HepG2 (cell line): Measurements from ENCODE around the gene NPDC1. TPM values are rescaled to one million over a fixed set of nuclear protein-coding genes. Genes with fewer than 3 reads are reported as not detected.
A peak's percentile ranks its signal among the peaks of the same experiment; 100 is the strongest.

ENCODE experiments used
- MEIS2 ChIP-seq: sonication (generic); formaldehyde crosslinking; IDR thresholded peaks from 2 replicates; pipeline ENCODE4 v1.9.0; 2021; ENCODE audit warnings: mild to moderate bottlenecking, missing genetic modification reagents
- NONO ChIP-seq, 2 experiments: fragments of 450-650 bp in 1 of 2; sonication (generic) in 1 of 2; formaldehyde crosslinking in 1 of 2; IDR thresholded peaks in 1 of 2; conservative IDR thresholded peaks in 1 of 2; 2 replicates each; pipeline versions ENCODE4 v1.6.1 to v1.8.0; 2017 to 2022; ENCODE audit warnings: mild to moderate bottlenecking in 1 of 2, missing genetic modification reagents in 1 of 2, moderate library complexity in 1 of 2
- REL ChIP-seq: sonication (generic); formaldehyde crosslinking; conservative IDR thresholded peaks from 2 replicates; pipeline ENCODE4 v1.8.0; 2022; ENCODE audit warnings: mild to moderate bottlenecking, missing genetic modification reagents, moderate library complexity
- SYNCRIP ChIP-seq: fragments of 200-400 bp; formaldehyde crosslinking; IDR thresholded peaks from 2 replicates; pipeline ENCODE4 v1.6.1; 2018; ENCODE audit warnings: mild to moderate bottlenecking, low read depth, low read length; ENCODE audit not compliant: insufficient read depth
- TGIF2 ChIP-seq: IDR thresholded peaks from 2 replicates; pipeline ENCODE4 v1.6.1; 2016; ENCODE audit warnings: control low read depth, missing compliant biosample characterization
- TRIM24 ChIP-seq: sonication (generic); formaldehyde crosslinking; IDR thresholded peaks from 2 replicates; pipeline ENCODE4 v1.8.0; 2022; ENCODE audit warnings: mild to moderate bottlenecking, missing genetic modification reagents
- TSC22D2 ChIP-seq: sonication (generic); formaldehyde crosslinking; IDR thresholded peaks from 2 replicates; pipeline ENCODE4 v1.5.1; 2020; ENCODE audit warnings: missing genetic modification reagents, mild to moderate bottlenecking, borderline replicate concordance
- ZNF850 ChIP-seq: sonication (generic); formaldehyde crosslinking; conservative IDR thresholded peaks from 2 replicates; pipeline ENCODE4 v1.9.0; 2021; ENCODE audit warnings: mild to moderate bottlenecking, missing genetic modification reagents
- polyA plus RNA-seq, 8 experiments: library from polyadenylated mRNA; depleted of rRNA in 3 of 8; stranded (reverse) in 7 of 8; unstranded in 1 of 8; fragments of >200 nt; fragmentation: Illumina TruSeq in 4 of 8; extraction: Trizol in 4 of 8; gene quantifications; 2 replicates each; pipeline versions ENCODE4 v1.2.1 to v1.2.3, GENCODE V29; 2011 to 2016; ENCODE audit warnings: low read depth in 4 of 8, missing spikeins in 1 of 8, mixed read lengths in 1 of 8; ENCODE audit not compliant: insufficient read depth in 1 of 8
- total RNA-seq, 5 experiments: library from RNA; depleted of rRNA; stranded (reverse); fragments of >200 nt; fragmentation: Illumina TruSeq; extraction: Trizol; gene quantifications; 2 replicates each; pipeline ENCODE4 v1.2.3, GENCODE V29; 2016; ENCODE audit warnings: low read depth in 1 of 5
- TF ChIP-seq, protein P1 (sequence below): IDR thresholded peaks from 2 replicates; pipeline ENCODE4 v1.6.1; 2016; ENCODE audit warnings: missing compliant biosample characterization, missing genetic modification reagents, borderline replicate concordance
- TF ChIP-seq, protein P2 (sequence below): sonication (generic); formaldehyde crosslinking; IDR thresholded peaks from 2 replicates; pipeline ENCODE4 v1.4.0; 2020; ENCODE audit warnings: missing genetic modification reagents
- TF ChIP-seq, protein P3 (sequence below), 2 experiments: sonication (generic) in 1 of 2; formaldehyde crosslinking in 1 of 2; IDR thresholded peaks; 2 replicates each; pipeline versions ENCODE4 v1.5.1 to v1.6.1; 2011 to 2020; ENCODE audit warnings: borderline replicate concordance in 1 of 2, low read depth in 1 of 2, low read length in 1 of 2, mild to moderate bottlenecking in 1 of 2, missing genetic modification reagents in 1 of 2, moderate library complexity in 1 of 2
- TF ChIP-seq, protein P4 (sequence below): sonication (generic); formaldehyde crosslinking; IDR thresholded peaks from 2 replicates; pipeline ENCODE4 v1.4.0; 2020; ENCODE audit warnings: missing genetic modification reagents
- TF ChIP-seq, protein P5 (sequence below): sonication (generic); formaldehyde crosslinking; conservative IDR thresholded peaks from 2 replicates; pipeline ENCODE4 v1.4.0; 2020; ENCODE audit warnings: missing genetic modification reagents
- TF ChIP-seq, protein P6 (sequence below): fragments of 450-650 bp; IDR thresholded peaks from 2 replicates; pipeline ENCODE4 v1.6.1; 2017; ENCODE audit warnings: mild to moderate bottlenecking

Gene NPDC1
- total and polyA plus RNA-seq, 2 of the 13 experiments (the other 11 are each of a cell fraction or from before 2014, with no cell fraction given), result 0.84 to 5.4 TPM

DNA sequence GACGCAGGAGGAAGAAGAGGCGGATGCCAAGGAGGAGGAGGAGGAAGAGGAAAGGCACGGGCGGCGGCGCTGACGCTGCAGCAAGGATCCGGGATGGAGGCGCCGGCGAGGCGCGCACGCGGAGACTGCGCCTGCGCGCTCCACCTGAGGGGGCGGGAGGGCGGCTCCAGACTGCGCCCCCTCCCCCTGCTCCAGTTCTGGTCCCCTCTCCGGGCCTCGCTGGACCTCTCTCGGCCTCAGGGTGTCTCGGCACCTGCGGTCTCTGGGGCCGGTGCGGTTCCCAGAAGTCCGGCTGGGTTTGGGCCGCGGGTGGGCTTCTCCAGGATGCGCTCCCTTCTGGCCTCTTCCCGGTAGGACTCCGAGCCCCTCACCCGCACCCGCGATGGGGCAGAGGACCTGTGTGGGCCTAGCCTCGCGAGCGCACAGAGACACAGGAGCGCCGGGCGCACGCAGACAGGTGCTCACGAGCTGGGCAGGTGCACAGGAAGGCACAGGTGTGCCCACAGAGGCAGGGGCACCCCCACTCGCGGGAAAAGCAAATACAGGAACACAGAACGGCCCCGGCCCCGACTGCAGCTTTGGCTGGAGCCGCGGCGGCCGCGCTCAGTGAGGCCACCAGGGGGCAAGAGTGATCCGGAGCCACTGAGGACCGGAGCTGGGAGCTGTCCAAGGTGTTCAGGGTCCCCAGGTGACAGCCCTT lies at the start of gene NPDC1 (continued):
- no peak for TF ChIP-seq REL (CRISPR knock-in tag)
- TF ChIP-seq MEIS2, result peak; percentile 81
- TF ChIP-seq, protein P1, sequence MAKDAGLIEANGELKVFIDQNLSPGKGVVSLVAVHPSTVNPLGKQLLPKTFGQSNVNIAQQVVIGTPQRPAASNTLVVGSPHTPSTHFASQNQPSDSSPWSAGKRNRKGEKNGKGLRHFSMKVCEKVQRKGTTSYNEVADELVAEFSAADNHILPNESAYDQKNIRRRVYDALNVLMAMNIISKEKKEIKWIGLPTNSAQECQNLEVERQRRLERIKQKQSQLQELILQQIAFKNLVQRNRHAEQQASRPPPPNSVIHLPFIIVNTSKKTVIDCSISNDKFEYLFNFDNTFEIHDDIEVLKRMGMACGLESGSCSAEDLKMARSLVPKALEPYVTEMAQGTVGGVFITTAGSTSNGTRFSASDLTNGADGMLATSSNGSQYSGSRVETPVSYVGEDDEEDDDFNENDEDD (CRISPR knock-in tag), result peak; percentile 19; the same call in 1 of the 2 replicates
- TF ChIP-seq TSC22D2, result peak; percentile 94
- TF ChIP-seq, protein P2, sequence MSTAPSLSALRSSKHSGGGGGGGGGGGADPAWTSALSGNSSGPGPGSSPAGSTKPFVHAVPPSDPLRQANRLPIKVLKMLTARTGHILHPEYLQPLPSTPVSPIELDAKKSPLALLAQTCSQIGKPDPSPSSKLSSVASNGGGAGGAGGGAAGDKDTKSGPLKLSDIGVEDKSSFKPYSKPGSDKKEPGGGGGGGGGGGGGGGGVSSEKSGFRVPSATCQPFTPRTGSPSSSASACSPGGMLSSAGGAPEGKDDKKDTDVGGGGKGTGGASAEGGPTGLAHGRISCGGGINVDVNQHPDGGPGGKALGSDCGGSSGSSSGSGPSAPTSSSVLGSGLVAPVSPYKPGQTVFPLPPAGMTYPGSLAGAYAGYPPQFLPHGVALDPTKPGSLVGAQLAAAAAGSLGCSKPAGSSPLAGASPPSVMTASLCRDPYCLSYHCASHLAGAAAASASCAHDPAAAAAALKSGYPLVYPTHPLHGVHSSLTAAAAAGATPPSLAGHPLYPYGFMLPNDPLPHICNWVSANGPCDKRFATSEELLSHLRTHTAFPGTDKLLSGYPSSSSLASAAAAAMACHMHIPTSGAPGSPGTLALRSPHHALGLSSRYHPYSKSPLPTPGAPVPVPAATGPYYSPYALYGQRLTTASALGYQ, result 0 out of 2 replicates have a peak, but pooled peaks have one; percentile 47
- TF ChIP-seq, protein P3, sequence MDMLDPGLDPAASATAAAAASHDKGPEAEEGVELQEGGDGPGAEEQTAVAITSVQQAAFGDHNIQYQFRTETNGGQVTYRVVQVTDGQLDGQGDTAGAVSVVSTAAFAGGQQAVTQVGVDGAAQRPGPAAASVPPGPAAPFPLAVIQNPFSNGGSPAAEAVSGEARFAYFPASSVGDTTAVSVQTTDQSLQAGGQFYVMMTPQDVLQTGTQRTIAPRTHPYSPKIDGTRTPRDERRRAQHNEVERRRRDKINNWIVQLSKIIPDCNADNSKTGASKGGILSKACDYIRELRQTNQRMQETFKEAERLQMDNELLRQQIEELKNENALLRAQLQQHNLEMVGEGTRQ (IDR thresholded peaks at IDR 0.05; ENCODE audit: low read depth, low read length), result no peak
- TF ChIP-seq, protein P3 (CRISPR knock-in tag; IDR thresholded peaks at IDR 0.05; ENCODE audit: borderline replicate concordance), result no peak
- TF ChIP-seq, protein P4, sequence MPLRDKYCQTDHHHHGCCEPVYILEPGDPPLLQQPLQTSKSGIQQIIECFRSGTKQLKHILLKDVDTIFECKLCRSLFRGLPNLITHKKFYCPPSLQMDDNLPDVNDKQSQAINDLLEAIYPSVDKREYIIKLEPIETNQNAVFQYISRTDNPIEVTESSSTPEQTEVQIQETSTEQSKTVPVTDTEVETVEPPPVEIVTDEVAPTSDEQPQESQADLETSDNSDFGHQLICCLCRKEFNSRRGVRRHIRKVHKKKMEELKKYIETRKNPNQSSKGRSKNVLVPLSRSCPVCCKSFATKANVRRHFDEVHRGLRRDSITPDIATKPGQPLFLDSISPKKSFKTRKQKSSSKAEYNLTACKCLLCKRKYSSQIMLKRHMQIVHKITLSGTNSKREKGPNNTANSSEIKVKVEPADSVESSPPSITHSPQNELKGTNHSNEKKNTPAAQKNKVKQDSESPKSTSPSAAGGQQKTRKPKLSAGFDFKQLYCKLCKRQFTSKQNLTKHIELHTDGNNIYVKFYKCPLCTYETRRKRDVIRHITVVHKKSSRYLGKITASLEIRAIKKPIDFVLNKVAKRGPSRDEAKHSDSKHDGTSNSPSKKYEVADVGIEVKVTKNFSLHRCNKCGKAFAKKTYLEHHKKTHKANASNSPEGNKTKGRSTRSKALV (CRISPR knock-in tag), result peak; percentile 84; the same call in 1 of the 2 replicates
- no peak for TF ChIP-seq SYNCRIP
- peak; percentile 93 for TF ChIP-seq TGIF2 (CRISPR knock-in tag)
- no peak for TF ChIP-seq TRIM24
- no peak for TF ChIP-seq ZNF850
- TF ChIP-seq NONO (IDR thresholded peaks at IDR 0.05), result no peak
- 0 out of 2 replicates have a peak, but pooled peaks have one; percentile 20 for TF ChIP-seq NONO (CRISPR knock-in tag; conservative IDR thresholded peaks at IDR 0.05)
- TF ChIP-seq, protein P5, sequence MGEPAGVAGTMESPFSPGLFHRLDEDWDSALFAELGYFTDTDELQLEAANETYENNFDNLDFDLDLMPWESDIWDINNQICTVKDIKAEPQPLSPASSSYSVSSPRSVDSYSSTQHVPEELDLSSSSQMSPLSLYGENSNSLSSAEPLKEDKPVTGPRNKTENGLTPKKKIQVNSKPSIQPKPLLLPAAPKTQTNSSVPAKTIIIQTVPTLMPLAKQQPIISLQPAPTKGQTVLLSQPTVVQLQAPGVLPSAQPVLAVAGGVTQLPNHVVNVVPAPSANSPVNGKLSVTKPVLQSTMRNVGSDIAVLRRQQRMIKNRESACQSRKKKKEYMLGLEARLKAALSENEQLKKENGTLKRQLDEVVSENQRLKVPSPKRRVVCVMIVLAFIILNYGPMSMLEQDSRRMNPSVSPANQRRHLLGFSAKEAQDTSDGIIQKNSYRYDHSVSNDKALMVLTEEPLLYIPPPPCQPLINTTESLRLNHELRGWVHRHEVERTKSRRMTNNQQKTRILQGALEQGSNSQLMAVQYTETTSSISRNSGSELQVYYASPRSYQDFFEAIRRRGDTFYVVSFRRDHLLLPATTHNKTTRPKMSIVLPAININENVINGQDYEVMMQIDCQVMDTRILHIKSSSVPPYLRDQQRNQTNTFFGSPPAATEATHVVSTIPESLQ (CRISPR knock-in tag), result 0 out of 2 replicates have a peak, but pooled peaks have one; percentile 58
- TF ChIP-seq, protein P6, sequence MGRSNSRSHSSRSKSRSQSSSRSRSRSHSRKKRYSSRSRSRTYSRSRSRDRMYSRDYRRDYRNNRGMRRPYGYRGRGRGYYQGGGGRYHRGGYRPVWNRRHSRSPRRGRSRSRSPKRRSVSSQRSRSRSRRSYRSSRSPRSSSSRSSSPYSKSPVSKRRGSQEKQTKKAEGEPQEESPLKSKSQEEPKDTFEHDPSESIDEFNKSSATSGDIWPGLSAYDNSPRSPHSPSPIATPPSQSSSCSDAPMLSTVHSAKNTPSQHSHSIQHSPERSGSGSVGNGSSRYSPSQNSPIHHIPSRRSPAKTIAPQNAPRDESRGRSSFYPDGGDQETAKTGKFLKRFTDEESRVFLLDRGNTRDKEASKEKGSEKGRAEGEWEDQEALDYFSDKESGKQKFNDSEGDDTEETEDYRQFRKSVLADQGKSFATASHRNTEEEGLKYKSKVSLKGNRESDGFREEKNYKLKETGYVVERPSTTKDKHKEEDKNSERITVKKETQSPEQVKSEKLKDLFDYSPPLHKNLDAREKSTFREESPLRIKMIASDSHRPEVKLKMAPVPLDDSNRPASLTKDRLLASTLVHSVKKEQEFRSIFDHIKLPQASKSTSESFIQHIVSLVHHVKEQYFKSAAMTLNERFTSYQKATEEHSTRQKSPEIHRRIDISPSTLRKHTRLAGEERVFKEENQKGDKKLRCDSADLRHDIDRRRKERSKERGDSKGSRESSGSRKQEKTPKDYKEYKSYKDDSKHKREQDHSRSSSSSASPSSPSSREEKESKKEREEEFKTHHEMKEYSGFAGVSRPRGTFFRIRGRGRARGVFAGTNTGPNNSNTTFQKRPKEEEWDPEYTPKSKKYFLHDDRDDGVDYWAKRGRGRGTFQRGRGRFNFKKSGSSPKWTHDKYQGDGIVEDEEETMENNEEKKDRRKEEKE, result no peak
